ENCODE measurements around the gene CARS1.

CARS1 gene

DNA sequence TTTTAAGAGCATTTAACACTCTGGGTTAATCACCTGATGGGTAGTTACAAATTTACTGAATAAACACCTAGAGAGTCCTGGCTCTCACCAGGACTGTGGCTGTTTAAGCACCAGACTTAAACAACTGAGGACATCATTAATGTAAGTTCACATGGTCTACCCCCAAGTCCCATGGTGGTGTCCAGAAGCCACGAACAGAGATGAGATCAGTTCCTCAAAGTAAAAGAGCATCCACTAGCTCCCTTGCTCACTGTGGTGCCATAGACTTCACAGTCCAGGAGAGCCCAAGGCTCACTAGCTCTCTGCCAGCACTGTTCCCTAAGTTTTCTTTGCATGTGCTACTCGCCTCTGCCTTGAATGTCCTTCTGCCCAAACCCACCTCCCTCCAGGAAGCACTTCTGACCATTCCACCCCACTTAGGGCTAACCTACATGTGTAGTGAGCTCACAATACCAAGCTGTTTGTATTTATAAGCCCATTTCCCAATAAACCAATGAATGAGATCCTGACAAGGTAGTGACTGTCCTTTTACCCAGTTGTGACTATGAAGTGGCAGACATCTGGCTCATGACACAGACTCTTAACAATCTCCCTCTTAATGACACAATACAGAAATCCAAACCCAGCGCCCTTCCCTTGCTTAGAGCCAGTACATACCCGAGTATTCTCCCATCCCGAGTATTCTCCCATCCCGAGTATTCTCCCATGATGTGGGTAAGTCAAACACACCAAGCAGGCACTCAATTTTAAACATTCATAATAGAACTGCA, 80.7 kb downstream of the CARS1 start:
- TF ChIP-seq CTCF (IDR thresholded peaks at IDR 0.05; ENCODE audit: low read depth, low read length): no peak
- no peak for DNase-seq (ENCODE audit: low read depth, low spot score)
- in situ Hi-C loops (cut with HindIII; ENCODE audit: low sequenced_read_pairs): no loop called here
- no peak overlapping the region for H3K4me3 ChIP-seq (ENCODE audit: low read depth, low read length)

DNA sequence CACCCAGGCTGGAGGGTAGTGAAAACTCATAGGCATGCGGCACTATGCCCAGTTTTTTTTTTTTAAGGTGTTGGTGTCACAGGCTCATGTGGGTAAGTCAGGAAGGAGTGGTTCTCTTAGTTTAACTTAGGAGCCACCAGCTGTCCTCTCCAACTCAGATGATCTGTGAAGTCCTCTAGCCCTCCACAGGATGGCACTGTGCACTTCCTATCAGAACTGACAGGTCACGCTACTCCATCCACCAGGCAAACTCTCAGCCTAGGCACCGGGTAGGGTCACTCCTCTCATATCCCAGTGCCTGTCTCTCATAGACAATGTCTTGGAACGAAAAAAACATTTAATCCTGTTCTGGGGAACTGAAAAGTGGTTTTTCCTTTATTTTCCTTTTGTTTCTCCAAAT, 81.6 kb downstream of the CARS1 start:
- TF ChIP-seq CTCF (IDR thresholded peaks at IDR 0.05; ENCODE audit: low read depth, low read length): peak; percentile 57
- in situ Hi-C loops (cut with HindIII; ENCODE audit: low sequenced_read_pairs): no loop called here
- no peak overlapping the region for H3K4me3 ChIP-seq (ENCODE audit: low read depth, low read length)
- DNase-seq (ENCODE audit: low read depth, low spot score): peak; percentile 42

DNA sequence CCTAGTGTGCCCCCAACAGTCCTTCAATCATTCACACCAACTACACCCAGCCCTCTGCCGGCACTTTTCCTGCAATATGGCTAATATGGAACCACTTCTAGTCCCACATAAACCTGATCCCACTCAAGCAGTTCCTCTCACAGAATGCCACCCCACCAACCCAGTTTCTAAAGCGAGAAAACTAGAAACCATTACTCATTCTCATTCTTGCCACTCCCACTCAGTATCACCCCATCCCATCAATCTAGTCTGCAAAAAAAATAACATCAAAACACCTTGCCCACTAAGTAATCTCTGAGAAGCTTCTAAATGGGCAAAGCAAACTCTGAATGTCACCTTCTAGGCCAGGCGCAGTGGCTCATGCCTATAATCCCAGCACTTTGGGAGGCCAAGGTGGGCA, 83.0 kb downstream of the CARS1 start:
- no peak for TF ChIP-seq CTCF (IDR thresholded peaks at IDR 0.05; ENCODE audit: low read depth, low read length)
- H3K4me3 ChIP-seq (ENCODE audit: low read depth, low read length): no peak overlapping the region
- no peak for DNase-seq (ENCODE audit: low read depth, low spot score)
- in situ Hi-C loops (cut with HindIII; ENCODE audit: low sequenced_read_pairs): no loop called here

- no peak overlapping the region for H3K4me3 ChIP-seq (ENCODE audit: low read depth, low read length)
- TF ChIP-seq CTCF (IDR thresholded peaks at IDR 0.05; ENCODE audit: low read depth, low read length): no peak
- no peak for DNase-seq (ENCODE audit: low read depth, low spot score)
- in situ Hi-C loops (cut with HindIII; ENCODE audit: low sequenced_read_pairs): no loop called here
Measured at GRCh38 chr11:2968341-2968900, 88.8 kb downstream of the CARS1 start.

DNA sequence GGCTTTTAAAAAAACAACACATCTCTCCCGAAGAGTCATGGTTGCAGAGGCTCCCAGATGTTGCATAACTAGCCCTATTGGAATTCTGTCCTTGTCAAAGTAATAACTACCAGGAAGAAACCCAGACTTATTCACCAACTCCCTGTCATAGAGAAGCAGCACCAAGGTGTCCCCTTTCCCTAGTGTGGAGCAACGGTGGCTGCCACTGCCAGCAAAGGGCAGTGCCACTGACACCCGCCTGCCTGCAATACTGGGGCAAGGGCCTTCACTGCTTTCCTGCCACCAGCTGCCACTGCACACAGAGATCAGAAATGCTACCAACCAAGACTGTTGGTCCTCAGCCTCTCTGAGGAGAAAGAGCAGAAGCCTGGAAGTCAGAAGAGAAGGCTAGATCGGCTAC, 92.4 kb downstream of the CARS1 start:
- H3K4me3 ChIP-seq (ENCODE audit: low read depth, low read length): no peak overlapping the region
- in situ Hi-C loops (cut with HindIII; ENCODE audit: low sequenced_read_pairs): no loop called here
- no peak for DNase-seq (ENCODE audit: low read depth, low spot score)
- no peak for TF ChIP-seq CTCF (IDR thresholded peaks at IDR 0.05; ENCODE audit: low read depth, low read length)

DNA sequence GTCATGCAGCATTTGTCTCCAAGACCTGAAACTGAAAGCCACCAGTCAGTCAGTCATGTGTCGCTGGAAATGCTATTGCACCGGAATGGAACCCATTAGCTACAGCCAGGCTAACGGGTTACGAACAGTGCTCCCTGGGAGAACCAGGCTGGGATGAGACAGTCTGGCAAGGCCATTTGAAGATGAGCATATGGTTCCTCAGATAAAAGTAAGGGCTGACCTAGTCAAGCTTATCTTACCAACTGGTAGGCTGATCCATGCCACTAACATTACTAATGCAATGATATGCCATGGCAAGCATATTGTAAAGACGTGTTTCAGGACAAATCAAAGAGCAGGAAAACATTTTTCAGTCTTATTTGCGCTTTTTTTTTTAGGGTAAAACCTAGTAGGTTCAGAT, 93.5 kb downstream of the CARS1 start:
- H3K4me3 ChIP-seq (ENCODE audit: low read depth, low read length): no peak overlapping the region
- TF ChIP-seq CTCF (IDR thresholded peaks at IDR 0.05; ENCODE audit: low read depth, low read length): no peak
- no peak for DNase-seq (ENCODE audit: low read depth, low spot score)
- in situ Hi-C loops (cut with HindIII; ENCODE audit: low sequenced_read_pairs): no loop called here
